A549 (cell line): ENCODE data around the gene FKBP3. TPM values are rescaled to one million over a fixed set of nuclear protein-coding genes. Genes with fewer than 3 reads are reported as not detected.

Experiments used
- ATAC-seq, 2 experiments: fragments of 200-7000 bp in 1 of 2; fragments of >200 bp in 1 of 2; cut with Nextera tagmentation in 1 of 2; cut with Tn5 transposase in 1 of 2; 3 replicates each; pipeline versions ENCODE4 v1.8.0 to v1.9.1; 2018 to 2020; ENCODE audit warnings: mild to moderate bottlenecking in 1 of 2, moderate library complexity in 1 of 2
- CTCF ChIA-PET: fragments of 300-600 bp; sonication (Branson Sonifier 250); formaldehyde crosslinking; extraction: SDS; loops from one replicate; lab custom pipeline; 2021; ENCODE audit warnings: antibody characterized with exemption, inconsistent platforms; lab: Yijun Ruan, JAX
- POLR2A ChIA-PET: fragments of 350-600 bp; formaldehyde crosslinking; extraction: SDS; loops from one replicate; lab custom pipeline; 2021; ENCODE audit warnings: antibody characterized with exemption, inconsistent platforms; lab: Yijun Ruan, JAX
- DNase-seq, 2 experiments: peaks; one replicate each; pipeline versions ENCODE4 v3.0.0 to v3.0.0-alpha.2; 2011 to 2016; ENCODE audit warnings: low read depth in 1 of 2, low spot score in 1 of 2
- FAIRE-seq: peaks from 2 replicates; lab custom pipeline; 2011; peaks lifted over from hg19 to GRCh38; lab: Jason Lieb, UNC
- H3K27ac ChIP-seq, 2 experiments: fragments of >200 bp; sonication (Bioruptor Twin); formaldehyde crosslinking; 3 replicates each; pipeline ENCODE4 v1.5.1; 2016 to 2017
- H3K4me1 ChIP-seq: fragments of >200 bp; sonication (Bioruptor Twin); formaldehyde crosslinking; 3 replicates; pipeline ENCODE4 v1.6.1; 2016
- H3K4me2 ChIP-seq: fragments of >200 bp; sonication (Bioruptor Twin); formaldehyde crosslinking; 3 replicates; pipeline ENCODE4 v1.6.1; 2016
- H3K4me3 ChIP-seq: fragments of >200 bp; sonication (Bioruptor Twin); formaldehyde crosslinking; 3 replicates; pipeline ENCODE4 v1.5.1; 2016
- H3K9me3 ChIP-seq: fragments of >200 bp; sonication (Bioruptor Twin); formaldehyde crosslinking; 3 replicates; pipeline ENCODE4 v1.6.1; 2016
- CBX2 ChIP-seq: fragments of 200-600 bp; sonication (generic); IDR thresholded peaks from 2 replicates; pipeline ENCODE4 v1.6.1; 2016; ENCODE audit warnings: low read depth, mild to moderate bottlenecking, borderline replicate concordance
- CEBPB ChIP-seq, 2 experiments: fragments of >200 bp in 1 of 2; sonication (Bioruptor Twin) in 1 of 2; formaldehyde crosslinking in 1 of 2; IDR thresholded peaks; 2 replicates each; pipeline ENCODE4 v1.6.1; 2012 to 2016
- CHD2 ChIP-seq: fragments of 150-350 bp; IDR thresholded peaks from 2 replicates; pipeline ENCODE4 v1.6.1; 2014; ENCODE audit warnings: low read length; ENCODE audit not compliant: partially characterized antibody
- EHF ChIP-seq: fragments of 250-450 bp; sonication (Bioruptor Pico); IDR thresholded peaks from 2 replicates; pipeline ENCODE4 v1.5.0; 2020; ENCODE audit warnings: mild to moderate bottlenecking
- GATA3 ChIP-seq: IDR thresholded peaks from 2 replicates; pipeline ENCODE4 v1.6.1; 2012; ENCODE audit warnings: borderline replicate concordance
- HDAC2 ChIP-seq: fragments of 200-600 bp; sonication (generic); IDR thresholded peaks from 2 replicates; pipeline ENCODE4 v1.6.1; 2016
- HOXA7 ChIP-seq: fragments of 250-450 bp; sonication (Bioruptor Pico); IDR thresholded peaks from 2 replicates; pipeline ENCODE4 v1.5.0; 2020; ENCODE audit warnings: mild to moderate bottlenecking, moderate library complexity
- HOXB5 ChIP-seq: fragments of 250-450 bp; sonication (Bioruptor Pico); IDR thresholded peaks from 2 replicates; pipeline ENCODE4 v1.5.0; 2020; ENCODE audit warnings: mild to moderate bottlenecking, moderate library complexity
- MAZ ChIP-seq: fragments of 150-350 bp; IDR thresholded peaks from 2 replicates; pipeline ENCODE4 v1.6.1; 2014; ENCODE audit warnings: antibody characterized with exemption, low read depth, low read length, borderline replicate concordance
- MYC ChIP-seq: IDR thresholded peaks from 2 replicates; pipeline ENCODE4 v1.6.1; 2012; ENCODE audit warnings: mild to moderate bottlenecking, inconsistent platforms, low read length, improper control_type of control experiment, borderline replicate concordance
- NPAS2 ChIP-seq: fragments of 250-450 bp; sonication (Bioruptor Pico); IDR thresholded peaks from 2 replicates; pipeline ENCODE4 v1.8.0; 2022; ENCODE audit warnings: mild to moderate bottlenecking, moderate library complexity, borderline replicate concordance
- NR3C1 ChIP-seq: fragments of >200 bp; sonication (Bioruptor Twin); formaldehyde crosslinking; IDR thresholded peaks from 3 replicates; pipeline ENCODE4 v1.6.1; 2017
- PHF8 ChIP-seq: fragments of 200-600 bp; sonication (generic); IDR thresholded peaks from 2 replicates; pipeline ENCODE4 v1.6.1; 2016; ENCODE audit warnings: low read depth, mild to moderate bottlenecking, antibody characterized with exemption, moderate library complexity, borderline replicate concordance
- POLR2AphosphoS2 ChIP-seq: conservative IDR thresholded peaks from 2 replicates; pipeline ENCODE4 v1.6.1; 2012; ENCODE audit warnings: low read length, improper control_type of control experiment, inconsistent platforms
- RAD21 ChIP-seq, 2 experiments: fragments of >200 bp in 1 of 2; sonication (Bioruptor Twin) in 1 of 2; formaldehyde crosslinking in 1 of 2; IDR thresholded peaks in 1 of 2; conservative IDR thresholded peaks in 1 of 2; 2 replicates in 1 of 2; 3 replicates in 1 of 2; pipeline ENCODE4 v1.6.1; 2012 to 2018; ENCODE audit warnings: inconsistent platforms in 1 of 2
- SREBF2 ChIP-seq: fragments of 450-650 bp; IDR thresholded peaks from 2 replicates; pipeline ENCODE4 v1.6.1; 2014; ENCODE audit warnings: mild to moderate bottlenecking, moderate library complexity
- TP53 ChIP-seq: fragments of 250-450 bp; sonication (Bioruptor Pico); IDR thresholded peaks from 2 replicates; pipeline ENCODE4 v1.5.0; 2021; ENCODE audit warnings: mild to moderate bottlenecking, moderate library complexity
- ZFP36 ChIP-seq: fragments of 450-650 bp; IDR thresholded peaks from 2 replicates; pipeline ENCODE4 v1.6.1; 2014; ENCODE audit warnings: borderline replicate concordance; ENCODE audit not compliant: partially characterized antibody
- ZSCAN20 ChIP-seq: fragments of 250-450 bp; sonication (Bioruptor Pico); IDR thresholded peaks from 2 replicates; pipeline ENCODE4 v1.8.0; 2022; ENCODE audit warnings: mild to moderate bottlenecking, moderate library complexity
- WGBS: methylation state at CpG from one replicate; pipeline ENCODE4 v1.1.6; 2017; ENCODE audit errors: missing lambda C conversion rate; 5-methylcytosine and 5-hydroxymethylcytosine counted together
- polyA plus RNA-seq, 4 experiments: library from polyadenylated mRNA; depleted of rRNA in 3 of 4; stranded (reverse); fragments of >200 nt; fragmentation: RNase III in 1 of 4; extraction: RNeasy Plus Mini Kit Qiagen cat#74134 plus additional on column Dnase treatment in 1 of 4; gene quantifications; 2 replicates in 3 of 4; 3 replicates in 1 of 4; pipeline ENCODE4 v1.2.3, GENCODE V29; 2011 to 2017
- TF ChIP-seq, protein P1 (sequence below): fragments of 200-600 bp; sonication (generic); IDR thresholded peaks from 2 replicates; pipeline ENCODE4 v1.6.1; 2016; ENCODE audit warnings: antibody characterized with exemption, mild to moderate bottlenecking, moderate library complexity
- TF ChIP-seq, protein P2 (sequence below): fragments of >200 bp; sonication (Bioruptor Twin); formaldehyde crosslinking; IDR thresholded peaks from 2 replicates; pipeline ENCODE4 v1.6.1; 2016
- TF ChIP-seq, protein P3 (sequence below): fragments of >200 bp; sonication (Bioruptor Twin); formaldehyde crosslinking; IDR thresholded peaks from 3 replicates; pipeline ENCODE4 v1.6.1; 2016
- TF ChIP-seq, protein P4 (sequence below): fragments of 450-650 bp; IDR thresholded peaks from 2 replicates; pipeline ENCODE4 v1.6.1; 2014; ENCODE audit warnings: antibody characterized with exemption

Gene FKBP3
- polyA plus RNA-seq, 2 of the 4 experiments (the other 2 are of a cell fraction), result 158 to 202 TPM

DNA sequence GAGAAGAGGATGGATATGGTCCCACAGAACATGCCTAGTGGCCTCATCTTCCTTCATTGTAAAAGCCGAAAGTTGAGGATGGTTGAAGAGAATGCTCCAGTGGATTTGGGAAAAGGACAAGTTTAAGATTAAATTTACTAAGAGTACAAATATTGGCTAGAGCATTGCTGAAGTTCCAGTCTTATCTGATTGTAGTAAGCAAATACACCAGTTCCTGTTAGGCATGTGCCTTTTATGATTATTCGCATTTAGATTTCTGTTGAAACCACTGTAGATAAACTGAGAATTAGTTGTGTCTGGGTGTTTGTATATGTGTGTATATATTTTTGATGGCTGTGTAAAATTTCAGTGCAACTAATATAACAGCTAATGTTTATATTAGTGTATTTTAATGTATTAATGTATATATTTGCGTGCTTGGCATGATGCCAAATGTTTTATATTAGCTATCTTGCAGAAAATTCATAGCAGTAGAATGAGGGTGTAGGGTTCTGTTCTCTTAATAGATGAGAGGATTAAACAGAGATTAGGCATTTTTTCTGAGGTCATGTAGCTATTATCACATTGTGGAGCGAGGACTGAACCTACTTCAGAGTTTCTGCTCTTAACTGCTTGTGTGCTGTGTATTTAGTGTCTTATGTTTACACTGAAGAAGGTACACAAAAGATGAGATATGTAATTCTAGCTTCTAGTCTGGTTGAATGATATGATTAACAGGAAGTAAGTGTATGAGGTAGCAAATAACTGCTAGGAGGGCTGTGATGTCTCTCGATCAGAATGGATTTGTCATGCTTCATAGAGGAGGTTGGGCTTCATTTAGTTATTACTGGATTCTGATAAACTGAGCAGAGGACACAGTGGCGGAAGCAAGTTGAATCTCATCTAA is 21.1 kb downstream of the FKBP3 start:
- TF ChIP-seq, protein P1, sequence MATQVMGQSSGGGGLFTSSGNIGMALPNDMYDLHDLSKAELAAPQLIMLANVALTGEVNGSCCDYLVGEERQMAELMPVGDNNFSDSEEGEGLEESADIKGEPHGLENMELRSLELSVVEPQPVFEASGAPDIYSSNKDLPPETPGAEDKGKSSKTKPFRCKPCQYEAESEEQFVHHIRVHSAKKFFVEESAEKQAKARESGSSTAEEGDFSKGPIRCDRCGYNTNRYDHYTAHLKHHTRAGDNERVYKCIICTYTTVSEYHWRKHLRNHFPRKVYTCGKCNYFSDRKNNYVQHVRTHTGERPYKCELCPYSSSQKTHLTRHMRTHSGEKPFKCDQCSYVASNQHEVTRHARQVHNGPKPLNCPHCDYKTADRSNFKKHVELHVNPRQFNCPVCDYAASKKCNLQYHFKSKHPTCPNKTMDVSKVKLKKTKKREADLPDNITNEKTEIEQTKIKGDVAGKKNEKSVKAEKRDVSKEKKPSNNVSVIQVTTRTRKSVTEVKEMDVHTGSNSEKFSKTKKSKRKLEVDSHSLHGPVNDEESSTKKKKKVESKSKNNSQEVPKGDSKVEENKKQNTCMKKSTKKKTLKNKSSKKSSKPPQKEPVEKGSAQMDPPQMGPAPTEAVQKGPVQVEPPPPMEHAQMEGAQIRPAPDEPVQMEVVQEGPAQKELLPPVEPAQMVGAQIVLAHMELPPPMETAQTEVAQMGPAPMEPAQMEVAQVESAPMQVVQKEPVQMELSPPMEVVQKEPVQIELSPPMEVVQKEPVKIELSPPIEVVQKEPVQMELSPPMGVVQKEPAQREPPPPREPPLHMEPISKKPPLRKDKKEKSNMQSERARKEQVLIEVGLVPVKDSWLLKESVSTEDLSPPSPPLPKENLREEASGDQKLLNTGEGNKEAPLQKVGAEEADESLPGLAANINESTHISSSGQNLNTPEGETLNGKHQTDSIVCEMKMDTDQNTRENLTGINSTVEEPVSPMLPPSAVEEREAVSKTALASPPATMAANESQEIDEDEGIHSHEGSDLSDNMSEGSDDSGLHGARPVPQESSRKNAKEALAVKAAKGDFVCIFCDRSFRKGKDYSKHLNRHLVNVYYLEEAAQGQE, result no peak
- TF ChIP-seq CHD2 (no peak), GATA3 (peak; percentile 82)
- TF ChIP-seq, all 56 proteins: peak for 1
- peak overlapping the region; percentile 65 for H3K4me2 ChIP-seq
- H3K27ac ChIP-seq, result peak overlapping the region in 1 of 2 experiments; percentile 58; a peak in 4 of 6 replicates
- ChIA-PET CTCF (interaction anchor here (1.5 kb wide), 1 partner anchor 199 kb away, joined by 4 read pairs; no protein-coding TSS in a partner anchor), POLR2A (interaction anchor here (0.6 to 1.0 kb wide), 2 partner anchors 8 to 29 kb away, joined by 3 to 5 read pairs; partner anchors contain the start of gene PRPF39)
- no peaks in the 10 kb centered on the region for H3K9me3 ChIP-seq
- peak; percentile 95 for FAIRE-seq
- peak; percentile 68 to 92; a peak in 5 of 6 replicates for ATAC-seq
- 23% methylated on average over 6 of the region's 6 CpGs for WGBS
- DNase-seq, result peak; percentile 12 to 77
- peak overlapping the region; percentile 4; the same call in 1 of the 3 replicates for H3K4me3 ChIP-seq
- peaks cover 30% of the 10 kb centered on the region for H3K4me1 ChIP-seq

DNA sequence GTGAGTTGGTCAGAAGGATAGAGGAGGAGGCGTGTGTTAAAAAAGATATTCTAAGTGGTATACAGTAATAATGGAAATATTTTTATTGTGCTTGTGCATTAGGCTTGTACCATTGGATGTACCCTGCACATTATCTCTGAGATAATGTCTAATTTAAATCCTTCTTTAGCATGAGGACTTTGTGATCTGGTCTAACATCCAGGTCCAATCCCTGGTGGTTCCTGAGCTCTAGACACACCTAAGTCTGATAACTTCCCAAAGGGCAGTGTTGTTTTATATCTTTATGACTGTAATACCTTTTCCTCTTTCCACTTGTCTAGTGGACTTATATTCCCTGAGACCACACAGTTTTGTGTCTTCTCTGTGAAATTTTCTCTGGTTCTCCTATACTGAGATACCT is 29.7 kb downstream of the FKBP3 start:
- WGBS, result 87% methylated on average over 1 of the region's 1 CpG
- CTCF ChIA-PET, result no interaction called here
- no peak for FAIRE-seq

DNA sequence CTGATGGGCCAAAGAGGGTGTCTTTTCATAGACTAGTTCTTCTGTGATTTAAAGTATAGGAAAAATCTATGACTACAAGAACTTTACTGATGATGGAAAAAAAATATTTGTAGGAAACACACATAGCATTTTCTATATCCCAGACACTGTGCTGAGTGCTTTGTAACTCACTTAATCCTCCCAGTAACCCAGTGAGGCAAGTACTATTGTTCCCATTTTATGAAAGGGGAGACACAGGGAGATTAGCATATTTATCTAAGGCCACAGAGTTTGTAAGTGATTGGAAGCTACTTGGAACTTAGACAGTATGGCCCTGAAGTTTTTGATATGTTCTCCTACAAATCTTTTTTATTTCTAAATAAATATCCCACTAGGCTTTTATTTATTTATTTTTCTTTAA is 30.5 kb downstream of the FKBP3 start:
- H3K27ac ChIP-seq, result no peak overlapping the region
- no peaks in the 10 kb centered on the region for H3K4me1 ChIP-seq
- ATAC-seq, result no peak
- no peak for DNase-seq
- no peak for FAIRE-seq
- TF ChIP-seq MAZ, result no peak
- no peak overlapping the region for H3K4me2 ChIP-seq
- ChIA-PET CTCF (no interaction called here), POLR2A (no interaction called here)
- no peaks in the 10 kb centered on the region for H3K9me3 ChIP-seq
- H3K4me3 ChIP-seq, result no peak overlapping the region

More for the DNA sequence above, 29.7 kb downstream of the FKBP3 start:
- ATAC-seq, result no peak
- no peaks in the 10 kb centered on the region for H3K9me3 ChIP-seq
- H3K4me2 ChIP-seq, result no peak overlapping the region
- TF ChIP-seq CBX2 (no peak), GATA3 (no peak), TP53 (CRISPR knock-in tag) (no peak), HOXA7 (CRISPR knock-in tag) (no peak), NPAS2 (CRISPR knock-in tag) (no peak), RAD21 (conservative IDR thresholded peaks at IDR 0.05 in 1 of 2, IDR thresholded peaks at IDR 0.05 in 1 of 2) (no peak), SREBF2 (no peak)
- TF ChIP-seq, all 56 proteins: peak for 0
- no peak for DNase-seq
- Histone ChIP-seq H3K4me1 (no peaks in the 10 kb centered on the region), H3K27ac (no peak overlapping the region), H3K4me3 (no peak overlapping the region)
- POLR2A ChIA-PET, result interaction anchor here (1.0 kb wide), 1 partner anchor 9 kb away, joined by 3 read pairs; no protein-coding TSS in a partner anchor

DNA sequence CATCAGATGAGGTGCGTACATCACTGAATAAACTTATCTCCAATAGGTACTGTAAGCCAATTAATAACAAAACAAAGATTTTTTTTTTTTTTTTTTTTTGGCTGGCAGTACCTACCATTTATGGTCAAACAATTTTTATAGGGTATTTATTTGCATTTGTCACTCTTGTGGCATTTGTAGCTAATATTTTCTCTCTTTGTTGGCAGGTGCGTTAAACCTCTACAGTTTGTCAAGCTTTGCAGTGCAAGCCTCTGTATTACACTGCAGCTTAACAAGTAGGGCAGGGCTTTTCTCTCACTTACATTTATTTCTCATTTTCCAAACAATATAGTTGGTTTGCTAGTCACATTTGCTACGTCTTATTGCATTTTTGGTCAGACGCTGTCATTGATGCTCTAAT is 38.1 kb downstream of the FKBP3 start:
- no peaks in the 10 kb centered on the region for H3K9me3 ChIP-seq
- H3K4me2 ChIP-seq, result no peak overlapping the region
- no peak overlapping the region for H3K27ac ChIP-seq
- DNase-seq (no peak), FAIRE-seq (no peak), ATAC-seq (no peak)
- TF ChIP-seq ZSCAN20 (CRISPR knock-in tag) (no peak), RAD21 (conservative IDR thresholded peaks at IDR 0.05 in 1 of 2, IDR thresholded peaks at IDR 0.05 in 1 of 2) (no peak), HOXB5 (no peak), PHF8 (no peak), CEBPB (IDR thresholded peaks at IDR 0.05) (no peak), POLR2AphosphoS2 (no peak), MYC (no peak), EHF (no peak), NR3C1 (no peak), HDAC2 (no peak), ZFP36 (no peak)
- TF ChIP-seq, protein P2, sequence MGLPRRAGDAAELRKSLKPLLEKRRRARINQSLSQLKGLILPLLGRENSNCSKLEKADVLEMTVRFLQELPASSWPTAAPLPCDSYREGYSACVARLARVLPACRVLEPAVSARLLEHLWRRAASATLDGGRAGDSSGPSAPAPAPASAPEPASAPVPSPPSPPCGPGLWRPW, result no peak
- TF ChIP-seq, protein P3, sequence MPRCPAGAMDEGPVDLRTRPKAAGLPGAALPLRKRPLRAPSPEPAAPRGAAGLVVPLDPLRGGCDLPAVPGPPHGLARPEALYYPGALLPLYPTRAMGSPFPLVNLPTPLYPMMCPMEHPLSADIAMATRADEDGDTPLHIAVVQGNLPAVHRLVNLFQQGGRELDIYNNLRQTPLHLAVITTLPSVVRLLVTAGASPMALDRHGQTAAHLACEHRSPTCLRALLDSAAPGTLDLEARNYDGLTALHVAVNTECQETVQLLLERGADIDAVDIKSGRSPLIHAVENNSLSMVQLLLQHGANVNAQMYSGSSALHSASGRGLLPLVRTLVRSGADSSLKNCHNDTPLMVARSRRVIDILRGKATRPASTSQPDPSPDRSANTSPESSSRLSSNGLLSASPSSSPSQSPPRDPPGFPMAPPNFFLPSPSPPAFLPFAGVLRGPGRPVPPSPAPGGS, result no peak
- TF ChIP-seq, protein P4, sequence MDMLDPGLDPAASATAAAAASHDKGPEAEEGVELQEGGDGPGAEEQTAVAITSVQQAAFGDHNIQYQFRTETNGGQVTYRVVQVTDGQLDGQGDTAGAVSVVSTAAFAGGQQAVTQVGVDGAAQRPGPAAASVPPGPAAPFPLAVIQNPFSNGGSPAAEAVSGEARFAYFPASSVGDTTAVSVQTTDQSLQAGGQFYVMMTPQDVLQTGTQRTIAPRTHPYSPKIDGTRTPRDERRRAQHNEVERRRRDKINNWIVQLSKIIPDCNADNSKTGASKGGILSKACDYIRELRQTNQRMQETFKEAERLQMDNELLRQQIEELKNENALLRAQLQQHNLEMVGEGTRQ, result no peak
- H3K4me1 ChIP-seq, result peaks cover 8% of the 10 kb centered on the region
- no peak overlapping the region for H3K4me3 ChIP-seq
- ChIA-PET POLR2A (no interaction called here), CTCF (interaction anchor here (0.6 to 0.7 kb wide), 3 partner anchors 22 to 117 kb away, joined by 3 read pairs; no protein-coding TSS in a partner anchor)
- 85% methylated on average over 4 of the region's 4 CpGs for WGBS
